Peyer's patch (tissue), 4 donors: ENCODE data around the gene COX8C. TPM values are rescaled to one million over a fixed set of nuclear protein-coding genes. Genes with fewer than 3 reads are reported as not detected.

Experiments used
- DNase-seq, 3 donors: peaks; one replicate each; pipeline ENCODE4 v3.0.0-alpha.2; 2017 to 2019
- H3K27ac ChIP-seq, 4 donors: fragments of 200-600 bp; sonication (generic); one replicate each; pipeline ENCODE4 v1.5.1; 2016 to 2019
- H3K27me3 ChIP-seq, 2 donors: fragments of 200-600 bp; sonication (generic); one replicate each; pipeline ENCODE4 v1.5.1; 2019
- H3K36me3 ChIP-seq, 3 donors: fragments of 200-600 bp; sonication (generic); one replicate each; pipeline ENCODE4 v1.5.1; 2016 to 2019
- H3K4me1 ChIP-seq, 4 donors: fragments of 200-600 bp; sonication (generic); one replicate each; pipeline ENCODE4 v1.5.1; 2016 to 2019
- H3K4me3 ChIP-seq, 4 donors: fragments of 200-600 bp; sonication (generic); 1 replicate in 3 of 4; 2 replicates in 1 of 4; pipeline ENCODE4 v1.5.1; 2016 to 2019; ENCODE audit warnings: mild to moderate bottlenecking in 1 of 4
- H3K9me3 ChIP-seq, 4 donors: fragments of 200-600 bp; sonication (generic); one replicate each; pipeline ENCODE4 v1.5.1; 2016 to 2019; ENCODE audit warnings: mild to moderate bottlenecking in 1 of 4
- CTCF ChIP-seq, 6 experiments: fragments of 450-650 bp in 4 of 6; fragments of 200-600 bp in 2 of 6; sonication (generic) in 1 of 6; IDR thresholded peaks; one replicate each; pipeline ENCODE4 v1.5.1; 2017 to 2019; ENCODE audit warnings: antibody characterized with exemption in 6 of 6, mild to moderate bottlenecking in 3 of 6, moderate library complexity in 1 of 6
- POLR2A ChIP-seq, 2 donors: fragments of 450-650 bp; IDR thresholded peaks; one replicate each; pipeline ENCODE4 v1.5.1; 2017; ENCODE audit warnings: antibody characterized with exemption in 2 of 2, mild to moderate bottlenecking in 2 of 2, moderate library complexity in 2 of 2
- total RNA-seq, 4 donors: library from RNA; depleted of rRNA; stranded (reverse); fragments of >200 nt; gene quantifications; one replicate each; pipeline ENCODE4 v1.1.0, GENCODE V29; 2016

The COX8C gene, protein sequence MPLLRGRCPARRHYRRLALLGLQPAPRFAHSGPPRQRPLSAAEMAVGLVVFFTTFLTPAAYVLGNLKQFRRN
- total RNA-seq = not detected

DNA sequence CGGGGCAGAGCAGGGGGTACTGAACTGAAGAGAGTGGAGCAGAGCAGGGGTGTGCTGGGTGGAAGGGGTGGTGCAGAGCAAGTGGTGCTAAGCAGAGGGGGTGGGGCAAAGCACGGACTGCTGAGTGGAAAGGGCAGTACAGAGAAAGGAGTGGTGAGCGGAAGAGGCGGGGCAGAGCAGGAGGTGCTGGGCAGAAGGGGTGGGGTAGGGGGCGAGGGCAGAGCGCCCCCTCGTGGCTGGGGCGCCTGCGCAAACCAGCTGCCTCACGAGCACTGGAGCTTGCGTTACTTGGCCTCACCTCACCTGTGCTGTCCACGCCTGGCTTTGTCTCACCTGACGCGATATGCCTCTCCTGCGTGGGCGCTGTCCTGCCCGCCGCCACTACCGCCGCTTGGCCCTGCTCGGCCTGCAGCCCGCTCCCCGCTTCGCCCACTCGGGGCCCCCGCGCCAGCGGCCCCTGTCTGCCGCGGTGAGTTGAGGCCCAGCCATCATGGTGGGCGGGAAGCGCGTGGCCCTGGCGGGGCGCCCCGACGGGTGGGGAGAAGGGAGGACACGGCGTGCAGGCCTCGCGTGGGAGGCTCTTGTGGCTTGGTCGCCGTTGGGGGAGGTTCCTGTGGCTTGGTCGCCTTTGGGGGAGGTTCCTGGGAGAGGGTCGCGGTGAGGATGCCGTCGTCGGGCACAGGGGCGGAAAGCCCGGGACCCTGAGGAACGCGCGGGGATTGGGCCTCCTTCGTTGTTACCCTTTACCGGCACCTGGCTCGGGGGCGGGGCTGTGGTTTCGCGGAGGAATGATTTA, at the start of gene COX8C:
COX8C (plus strand) TSS at position 257 of the 796 bp plus-strand sequence; CDS start at position 344, 87 bp downstream.
- no peak for DNase-seq
- no peak for TF ChIP-seq CTCF (IDR thresholded peaks at IDR 0.05)
- TF ChIP-seq POLR2A (IDR thresholded peaks at IDR 0.05) = no peak
- Histone ChIP-seq H3K36me3 (no peaks in the 10 kb centered on the region), H3K9me3 (peaks cover 0 to 4% (median 0%) of the 10 kb centered on the region in 4 donors), H3K4me1 (no peaks in the 10 kb centered on the region), H3K4me3 (no peak within 1 kb of the TSS), H3K27ac (no peak within 1 kb of the TSS), H3K27me3 (no peaks in the 10 kb centered on the region)

DNA sequence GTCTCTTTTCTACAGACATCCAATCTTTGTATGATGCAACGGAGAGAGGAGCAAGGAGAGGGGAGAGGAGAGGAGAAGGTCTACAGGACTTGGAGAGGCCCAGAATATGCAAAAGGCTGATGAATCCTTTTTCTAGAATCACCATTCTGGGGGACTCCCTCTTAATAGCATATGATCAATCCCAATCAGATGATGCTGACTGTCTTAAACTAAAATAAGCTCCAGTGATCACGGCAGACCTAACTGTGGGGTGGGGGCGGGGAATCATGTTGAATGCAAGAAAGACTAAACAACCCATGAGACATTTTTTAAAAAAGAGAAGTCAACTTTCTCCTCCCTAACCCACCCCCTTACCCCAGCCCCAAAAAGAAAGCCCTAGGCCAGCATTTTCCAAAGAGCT, 47.6 kb upstream of the COX8C start:
- no peak for TF ChIP-seq POLR2A (IDR thresholded peaks at IDR 0.05)
- TF ChIP-seq CTCF (IDR thresholded peaks at IDR 0.05) = no peak
- DNase-seq = no peak

GRCh38 chr14:93299866-93300265, 47.1 kb upstream of the COX8C start:
- no peak for DNase-seq
- Histone ChIP-seq H3K36me3 (no peaks in the 10 kb centered on the region), H3K4me3 (no peak overlapping the region), H3K4me1 (peaks cover 0 to 14% (median 0%) of the 10 kb centered on the region in 4 donors), H3K27me3 (no peaks in the 10 kb centered on the region), H3K9me3 (no peaks in the 10 kb centered on the region), H3K27ac (no peak overlapping the region)
- TF ChIP-seq CTCF (IDR thresholded peaks at IDR 0.05) = no peak
- no peak for TF ChIP-seq POLR2A (IDR thresholded peaks at IDR 0.05)

More for the DNA sequence above, 47.6 kb upstream of the COX8C start:
- H3K27ac ChIP-seq = no peak overlapping the region
- H3K27me3 ChIP-seq = no peaks in the 10 kb centered on the region
- H3K4me3 ChIP-seq = no peak overlapping the region
- no peaks in the 10 kb centered on the region for H3K9me3 ChIP-seq
- no peaks in the 10 kb centered on the region for H3K36me3 ChIP-seq
- peaks cover 0 to 9% (median 0%) of the 10 kb centered on the region in 4 donors for H3K4me1 ChIP-seq

GRCh38 chr14:93301821-93302447, 45.0 kb upstream of the COX8C start:
- H3K36me3 ChIP-seq = no peaks in the 10 kb centered on the region
- H3K4me3 ChIP-seq = no peak overlapping the region
- TF ChIP-seq CTCF (IDR thresholded peaks at IDR 0.05) (no peak), POLR2A (IDR thresholded peaks at IDR 0.05) (no peak)
- H3K4me1 ChIP-seq = peaks cover 0 to 27% (median 0%) of the 10 kb centered on the region in 4 donors
- no peak overlapping the region for H3K27ac ChIP-seq
- no peak for DNase-seq
- no peaks in the 10 kb centered on the region for H3K9me3 ChIP-seq
- H3K27me3 ChIP-seq = no peaks in the 10 kb centered on the region

DNA sequence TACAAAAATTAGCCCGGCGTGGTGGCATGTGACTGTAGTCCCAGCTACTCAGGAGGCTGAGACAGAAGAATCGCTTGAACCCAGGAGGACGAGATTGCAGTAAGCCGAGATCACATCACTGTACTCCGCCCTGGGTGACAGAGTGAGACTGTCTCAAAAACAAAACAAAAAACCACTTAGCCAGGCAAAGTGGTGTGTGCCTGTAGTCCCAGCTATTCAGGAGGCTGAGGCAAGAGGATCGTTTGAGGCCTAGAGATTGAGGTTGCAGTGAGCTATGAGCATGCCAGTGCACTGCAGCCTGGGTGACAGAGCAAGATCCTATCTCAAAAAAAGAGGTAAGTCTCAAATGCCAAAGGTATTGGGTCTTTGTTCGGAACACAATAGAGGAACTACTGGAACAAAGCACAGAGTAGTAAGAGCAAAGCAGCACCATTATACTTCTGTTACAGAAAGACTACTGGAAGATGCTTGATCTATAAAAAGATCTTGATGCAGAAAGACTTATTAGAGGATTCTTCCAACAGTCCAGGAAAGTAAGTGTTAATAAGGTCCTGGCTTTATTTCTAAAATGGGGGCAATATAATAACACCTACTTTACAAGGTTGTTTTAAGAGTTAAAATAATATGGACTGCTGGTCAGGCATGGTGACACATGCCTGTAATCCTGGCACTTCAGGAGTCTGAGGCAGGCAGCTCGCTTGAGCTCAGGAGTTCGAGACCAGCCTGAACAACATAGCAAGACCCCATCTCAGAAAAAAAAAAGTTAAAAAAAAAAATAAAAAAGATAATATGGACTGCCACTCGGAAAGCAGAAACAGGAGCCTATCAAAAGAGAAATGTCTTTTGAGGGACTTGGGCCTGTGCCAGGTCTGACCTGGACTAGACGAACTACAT, 44.0 kb upstream of the COX8C start:
- Histone ChIP-seq H3K9me3 (no peaks in the 10 kb centered on the region), H3K27ac (no peak overlapping the region), H3K4me3 (no peak overlapping the region), H3K4me1 (peaks cover 0 to 34% (median 0%) of the 10 kb centered on the region in 4 donors), H3K36me3 (no peaks in the 10 kb centered on the region), H3K27me3 (no peaks in the 10 kb centered on the region)
- DNase-seq = no peak
- TF ChIP-seq POLR2A (IDR thresholded peaks at IDR 0.05) (no peak), CTCF (IDR thresholded peaks at IDR 0.05) (no peak)
